GM19239 (cell line): ENCODE results near the gene SMARCA2.

Source experiments
- DNase-seq: peaks from one replicate; pipeline ENCODE4 v3.0.0; 2011; ENCODE audit warnings: low spot score; ENCODE audit not compliant: insufficient read length
- FAIRE-seq: peaks from 2 replicates; lab custom pipeline; 2011; peaks lifted over from hg19 to GRCh38; lab: Jason Lieb, UNC

Gene SMARCA2

GRCh38 chr9:2014696-2015580 lies at the start of gene SMARCA2:
TSS of gene SMARCA2 (plus strand) at chr9:2015347. CDS start at chr9:2029023, 13,676 bp downstream.
- peak; percentile 76 for DNase-seq
- peak; percentile 93 for FAIRE-seq

GRCh38 chr9:1966725-1967366 lies 48.3 kb upstream of the SMARCA2 start:
- no peak for DNase-seq
- FAIRE-seq, result no peak

GRCh38 chr9:1969160-1969559 lies 46.0 kb upstream of the SMARCA2 start:
- no peak for DNase-seq
- no peak for FAIRE-seq

GRCh38 chr9:1969898-1970297 lies 45.2 kb upstream of the SMARCA2 start:
- no peak for DNase-seq
- no peak for FAIRE-seq

GRCh38 chr9:1972672-1973071 lies 42.5 kb upstream of the SMARCA2 start:
- no peak for DNase-seq
- FAIRE-seq, result no peak

GRCh38 chr9:1977026-1977425 lies 38.1 kb upstream of the SMARCA2 start:
- no peak for DNase-seq
- FAIRE-seq, result no peak

GRCh38 chr9:1978941-1979340 lies 36.2 kb upstream of the SMARCA2 start:
- no peak for DNase-seq
- FAIRE-seq, result no peak

GRCh38 chr9:1979741-1980367 lies 35.3 kb upstream of the SMARCA2 start:
- FAIRE-seq (no peak), DNase-seq (no peak)

- FAIRE-seq (no peak), DNase-seq (no peak)
These were observed 34.8 kb upstream of the SMARCA2 start for GRCh38 chr9:1980387-1980786.

- FAIRE-seq (no peak), DNase-seq (no peak)
These were observed 33.1 kb upstream of the SMARCA2 start for GRCh38 chr9:1982074-1982473.

- DNase-seq, result no peak
- FAIRE-seq, result no peak
These were observed 28.8 kb upstream of the SMARCA2 start for GRCh38 chr9:1986341-1986740.

- FAIRE-seq (no peak), DNase-seq (no peak)
These were observed 25.6 kb upstream of the SMARCA2 start for GRCh38 chr9:1989500-1989899.

GRCh38 chr9:1994180-1994579 lies 21.0 kb upstream of the SMARCA2 start:
- FAIRE-seq, result no peak
- DNase-seq, result no peak

GRCh38 chr9:1995084-1995483 lies 20.1 kb upstream of the SMARCA2 start:
- DNase-seq (no peak), FAIRE-seq (no peak)

- DNase-seq, result no peak
- no peak for FAIRE-seq
These were observed 19.0 kb upstream of the SMARCA2 start for GRCh38 chr9:1996156-1996555.

GRCh38 chr9:1997646-1998045 lies 17.5 kb upstream of the SMARCA2 start:
- FAIRE-seq (no peak), DNase-seq (no peak)

- no peak for DNase-seq
- no peak for FAIRE-seq
These were observed 17.0 kb upstream of the SMARCA2 start for GRCh38 chr9:1998111-1998510.

GRCh38 chr9:2000314-2000713 lies 14.8 kb upstream of the SMARCA2 start:
- FAIRE-seq (peak; percentile 68), DNase-seq (no peak)

GRCh38 chr9:2008372-2008771 lies 6.8 kb upstream of the SMARCA2 start:
- DNase-seq (no peak), FAIRE-seq (peak; percentile 52)

GRCh38 chr9:2012347-2012746 lies 2.8 kb upstream of the SMARCA2 start:
- DNase-seq, result no peak
- FAIRE-seq, result peak; percentile 73
